ENCODE results near the gene GABARAP.
A peak's percentile ranks its signal among the peaks of the same experiment; 100 is the strongest.

GABARAP gene

DNA sequence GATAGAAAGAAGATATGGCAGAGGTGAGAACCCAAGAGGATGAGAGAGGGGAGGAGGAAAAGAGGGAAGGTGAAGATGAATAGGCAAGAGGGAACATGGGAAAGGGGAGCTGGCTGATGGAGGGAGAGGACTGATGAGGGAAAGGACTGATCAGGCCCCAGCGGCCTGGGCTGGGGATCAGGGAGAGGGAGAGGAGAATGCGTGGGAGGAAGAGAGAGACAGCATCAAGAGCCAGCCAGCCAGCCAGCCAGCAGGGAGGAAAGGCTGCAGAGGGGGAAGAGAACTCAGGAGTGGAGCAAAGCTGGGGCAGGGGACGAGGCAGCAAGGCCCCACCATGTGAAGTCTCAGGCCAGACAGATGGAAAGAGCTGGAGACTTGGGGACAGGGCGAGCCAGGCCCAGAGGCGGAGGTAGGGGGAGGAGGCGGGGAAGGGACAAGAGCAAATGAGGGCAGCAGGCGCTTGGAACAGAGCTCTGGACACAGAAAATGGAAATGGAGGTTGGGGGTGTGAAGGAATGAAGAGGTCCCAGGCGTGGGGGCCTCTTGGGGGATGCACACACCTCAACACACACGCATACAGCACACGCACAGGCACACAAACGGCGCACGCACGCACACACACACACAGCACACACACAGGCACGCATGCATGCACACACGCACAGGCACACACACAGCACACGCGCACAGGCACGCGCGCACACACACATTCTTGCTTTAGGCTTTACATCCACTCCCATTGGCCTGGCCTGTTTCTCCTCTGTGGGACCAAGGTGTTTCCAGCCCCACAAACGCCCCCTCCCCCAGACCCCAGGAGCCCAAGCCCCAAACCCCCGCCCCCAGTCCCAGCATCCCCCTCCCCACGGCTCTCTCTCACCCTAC is 34.9 kb downstream of the GABARAP start:
- DNase-seq (ENCODE audit: low read depth, low spot score), result no peak
- TF ChIP-seq, protein P1, sequence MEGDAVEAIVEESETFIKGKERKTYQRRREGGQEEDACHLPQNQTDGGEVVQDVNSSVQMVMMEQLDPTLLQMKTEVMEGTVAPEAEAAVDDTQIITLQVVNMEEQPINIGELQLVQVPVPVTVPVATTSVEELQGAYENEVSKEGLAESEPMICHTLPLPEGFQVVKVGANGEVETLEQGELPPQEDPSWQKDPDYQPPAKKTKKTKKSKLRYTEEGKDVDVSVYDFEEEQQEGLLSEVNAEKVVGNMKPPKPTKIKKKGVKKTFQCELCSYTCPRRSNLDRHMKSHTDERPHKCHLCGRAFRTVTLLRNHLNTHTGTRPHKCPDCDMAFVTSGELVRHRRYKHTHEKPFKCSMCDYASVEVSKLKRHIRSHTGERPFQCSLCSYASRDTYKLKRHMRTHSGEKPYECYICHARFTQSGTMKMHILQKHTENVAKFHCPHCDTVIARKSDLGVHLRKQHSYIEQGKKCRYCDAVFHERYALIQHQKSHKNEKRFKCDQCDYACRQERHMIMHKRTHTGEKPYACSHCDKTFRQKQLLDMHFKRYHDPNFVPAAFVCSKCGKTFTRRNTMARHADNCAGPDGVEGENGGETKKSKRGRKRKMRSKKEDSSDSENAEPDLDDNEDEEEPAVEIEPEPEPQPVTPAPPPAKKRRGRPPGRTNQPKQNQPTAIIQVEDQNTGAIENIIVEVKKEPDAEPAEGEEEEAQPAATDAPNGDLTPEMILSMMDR (IDR thresholded peaks at IDR 0.05; ENCODE audit: low read depth, low read length), result no peak
- no peak overlapping the region for H3K4me3 ChIP-seq (ENCODE audit: low read depth, low read length)
- in situ Hi-C loops (cut with HindIII; ENCODE audit: low sequenced_read_pairs), result no loop called here

DNA sequence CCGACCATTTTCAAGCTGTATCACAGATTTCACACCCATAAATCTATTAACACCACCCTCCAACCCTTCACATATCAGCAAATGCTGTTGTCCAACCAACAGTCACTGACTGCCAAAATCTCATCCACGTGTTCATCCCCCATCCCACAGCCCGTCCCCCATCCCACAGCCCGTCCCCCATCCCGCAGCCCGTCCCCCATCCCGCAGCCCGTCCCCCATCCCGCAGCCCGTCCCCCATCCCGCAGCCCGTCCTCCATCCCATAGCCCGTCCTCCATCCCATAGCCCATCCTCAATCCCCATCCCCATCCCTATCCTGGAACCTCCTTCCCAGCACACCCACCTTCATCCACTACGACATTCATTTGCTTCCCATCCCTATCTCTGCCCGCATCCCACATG is 36.7 kb downstream of the GABARAP start:
- TF ChIP-seq, protein P1 (IDR thresholded peaks at IDR 0.05; ENCODE audit: low read depth, low read length), result no peak
- DNase-seq (ENCODE audit: low read depth, low spot score), result no peak
- H3K4me3 ChIP-seq (ENCODE audit: low read depth, low read length), result peak overlapping the region; percentile 36
- in situ Hi-C loops (cut with HindIII; ENCODE audit: low sequenced_read_pairs), result no loop called here

DNA sequence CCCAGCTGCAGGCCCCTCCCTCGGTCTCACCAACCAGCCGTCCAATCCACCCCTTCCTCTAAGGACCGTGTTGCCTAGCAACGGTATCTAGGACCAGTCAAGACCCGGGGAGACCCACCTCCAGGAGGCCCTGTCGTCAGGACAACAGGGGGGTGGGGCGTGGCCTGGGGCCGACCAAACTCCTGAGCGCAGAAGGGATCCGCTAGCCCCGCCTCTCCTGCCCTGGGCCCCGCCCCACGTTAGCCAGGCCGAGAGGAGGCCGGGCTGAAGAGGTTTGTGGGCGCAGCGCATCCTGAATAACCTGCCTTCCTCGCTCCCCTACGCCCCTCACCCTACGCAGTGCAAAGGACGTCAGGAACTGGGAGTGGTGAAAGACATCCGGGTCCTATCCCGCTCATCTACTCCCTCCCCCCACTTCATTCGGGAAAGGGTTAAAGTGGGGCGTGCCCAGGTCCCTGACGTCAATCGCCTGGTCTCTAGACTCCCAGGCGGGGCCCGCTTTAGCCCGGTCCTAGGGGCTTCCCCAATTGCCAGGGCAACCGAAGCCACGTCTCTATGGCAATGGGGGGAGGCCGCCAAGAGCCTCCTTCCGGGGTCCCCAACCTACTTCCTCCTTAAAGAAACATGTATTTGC is 37.3 kb downstream of the GABARAP start:
- peak overlapping the region; percentile 36 for H3K4me3 ChIP-seq (ENCODE audit: low read depth, low read length)
- TF ChIP-seq, protein P1 (IDR thresholded peaks at IDR 0.05; ENCODE audit: low read depth, low read length), result no peak
- in situ Hi-C loops (cut with HindIII; ENCODE audit: low sequenced_read_pairs), result no loop called here
- peak; percentile 86 for DNase-seq (ENCODE audit: low read depth, low spot score)

DNA sequence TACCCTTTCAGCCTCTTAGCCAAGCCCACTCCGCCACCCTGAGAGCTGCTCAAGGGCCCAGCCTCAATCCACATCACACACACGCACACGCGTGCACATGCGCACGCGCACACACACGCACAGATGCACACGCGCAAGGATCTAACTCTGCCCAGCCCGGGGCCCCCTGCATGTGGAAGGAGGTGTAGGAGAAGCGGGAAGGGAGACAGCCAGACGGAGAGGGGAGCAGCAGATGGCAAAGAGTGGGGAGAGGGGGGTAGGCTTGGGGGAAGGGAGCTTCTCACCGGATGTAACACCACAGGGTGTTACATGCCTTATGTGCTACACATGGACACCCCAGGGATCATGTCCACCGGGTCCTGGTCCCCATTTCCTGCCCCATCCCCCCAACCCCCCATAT is 37.9 kb downstream of the GABARAP start:
- in situ Hi-C loops (cut with HindIII; ENCODE audit: low sequenced_read_pairs), result no loop called here
- H3K4me3 ChIP-seq (ENCODE audit: low read depth, low read length), result peak overlapping the region; percentile 36
- TF ChIP-seq, protein P1 (IDR thresholded peaks at IDR 0.05; ENCODE audit: low read depth, low read length), result no peak
- no peak for DNase-seq (ENCODE audit: low read depth, low spot score)

DNA sequence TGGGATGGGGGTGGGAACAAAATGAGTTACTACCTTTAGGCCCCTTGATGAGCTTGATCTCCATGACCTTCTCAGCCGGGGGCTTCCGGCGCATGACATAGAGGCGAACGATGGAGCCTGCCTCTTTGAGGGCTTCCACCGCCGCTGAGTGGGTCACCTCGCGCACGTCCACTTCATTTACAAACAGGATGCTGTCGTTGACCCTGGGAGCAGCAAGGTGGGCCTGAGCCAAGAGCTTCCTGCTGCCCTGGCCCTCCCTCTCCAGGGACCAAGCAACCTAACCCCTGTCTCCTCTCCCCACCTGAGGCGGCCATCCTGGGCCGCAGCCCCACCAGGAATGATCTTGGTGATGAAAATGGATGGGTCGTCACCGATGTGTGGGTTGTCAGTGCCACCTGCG is 38.9 kb downstream of the GABARAP start:
- H3K4me3 ChIP-seq (ENCODE audit: low read depth, low read length), result no peak overlapping the region
- no peak for DNase-seq (ENCODE audit: low read depth, low spot score)
- in situ Hi-C loops (cut with HindIII; ENCODE audit: low sequenced_read_pairs), result no loop called here
- TF ChIP-seq, protein P1 (IDR thresholded peaks at IDR 0.05; ENCODE audit: low read depth, low read length), result no peak

DNA sequence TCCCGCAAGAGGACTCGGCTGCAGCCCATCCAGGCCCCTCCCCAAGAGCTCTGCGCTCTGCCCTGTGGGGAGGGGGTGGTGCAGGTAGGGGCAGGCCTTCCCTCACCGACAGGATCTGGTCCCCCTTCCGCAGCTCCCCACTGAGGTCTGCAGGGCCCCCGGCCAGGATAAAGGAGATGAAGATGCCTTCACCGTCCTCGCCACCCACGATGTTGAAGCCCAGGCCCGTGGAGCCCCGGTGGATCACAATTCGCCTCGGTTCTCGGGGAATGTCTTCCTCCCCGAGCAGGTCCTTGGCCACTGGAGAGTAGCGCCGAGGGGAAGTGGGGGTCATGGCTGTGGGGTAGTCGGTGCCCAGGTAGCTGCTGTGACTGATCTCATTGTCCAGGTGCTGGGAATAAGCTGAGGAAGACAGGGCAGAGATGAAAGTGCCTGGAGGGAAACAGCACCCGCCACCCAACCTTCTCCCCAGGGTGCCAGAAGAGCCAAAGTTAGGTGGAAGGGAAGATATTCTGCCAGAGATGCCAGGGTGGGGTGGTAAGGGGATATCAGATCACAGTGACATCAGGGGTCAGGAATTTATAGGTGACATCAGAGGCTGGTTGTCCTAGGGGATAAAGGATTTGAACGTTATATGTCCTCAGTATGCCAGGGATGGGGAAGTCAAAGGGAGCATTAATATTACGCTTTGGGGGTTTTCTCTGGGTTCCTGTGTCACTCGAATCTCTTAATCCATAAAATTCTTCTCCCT is 45.4 kb downstream of the GABARAP start:
- DNase-seq (ENCODE audit: low read depth, low spot score), result no peak
- TF ChIP-seq, protein P1 (IDR thresholded peaks at IDR 0.05; ENCODE audit: low read depth, low read length), result no peak
- in situ Hi-C loops (cut with HindIII; ENCODE audit: low sequenced_read_pairs), result no loop called here
- H3K4me3 ChIP-seq (ENCODE audit: low read depth, low read length), result no peak overlapping the region

All from astrocyte of the spinal cord (primary cell).